GM13977 (cell line): Measurements from ENCODE around the gene ZNF181.

Experiments used
- DNase-seq: peaks from one replicate; pipeline ENCODE4 v3.0.0; 2012; ENCODE audit warnings: low spot score
- CTCF ChIP-seq: IDR thresholded peaks from 2 replicates; pipeline ENCODE4 v1.5.1; 2012; ENCODE audit warnings: mild to moderate bottlenecking, control low read depth; ENCODE audit not compliant: insufficient read depth; ENCODE audit errors: extremely low read depth, missing control alignments
- in situ Hi-C: fragments of 300-500 bp; cut with MboI; formaldehyde crosslinking; loops from one replicate; pipeline ENCODE4 v1.12.0; 2022; ENCODE audit warnings: low sequenced_read_pairs, low pct_unique_long_range_greater_than_20kb, mixed read lengths, inconsistent platforms; ENCODE audit not compliant: unreplicated experiment

ZNF181 gene

GRCh38 chr19:34773555-34773864 is 39.5 kb downstream of the ZNF181 start:
- TF ChIP-seq CTCF, result no peak

DNA sequence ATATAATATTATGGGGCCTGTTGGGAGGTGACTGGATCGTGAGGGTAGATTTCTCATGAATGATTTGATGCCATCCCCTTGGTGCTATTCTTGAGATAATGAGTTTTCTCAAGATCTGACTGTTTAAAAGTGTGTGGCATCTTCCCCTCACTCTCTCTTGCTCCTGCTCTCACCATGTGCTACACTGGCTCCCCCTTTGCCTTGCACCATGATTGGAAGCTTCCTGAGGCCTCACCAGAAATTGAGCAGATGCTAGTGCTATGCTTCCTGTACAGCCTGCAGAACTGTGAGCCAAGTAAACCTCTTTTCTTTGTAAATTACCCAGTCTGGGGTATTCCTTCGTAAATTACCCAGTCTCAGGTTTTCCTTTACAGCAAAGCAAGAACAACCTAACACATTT is 40.8 kb downstream of the ZNF181 start:
- in situ Hi-C loops, result no loop called here
- DNase-seq, result no peak
- no peak for TF ChIP-seq CTCF

More at GRCh38 chr19:34773555-34773864, 39.5 kb downstream of the ZNF181 start:
- in situ Hi-C loops, result no loop called here
- DNase-seq, result no peak

GRCh38 chr19:34778342-34778741 is 44.3 kb downstream of the ZNF181 start:
- no peak for DNase-seq
- in situ Hi-C loops, result no loop called here
- no peak for TF ChIP-seq CTCF

GRCh38 chr19:34779652-34780051 is 45.6 kb downstream of the ZNF181 start:
- in situ Hi-C loops, result no loop called here
- DNase-seq, result no peak
- no peak for TF ChIP-seq CTCF

- no peak for DNase-seq
- in situ Hi-C loops, result no loop called here
- no peak for TF ChIP-seq CTCF
Measured at GRCh38 chr19:34786236-34786635, 52.2 kb downstream of the ZNF181 start.

DNA sequence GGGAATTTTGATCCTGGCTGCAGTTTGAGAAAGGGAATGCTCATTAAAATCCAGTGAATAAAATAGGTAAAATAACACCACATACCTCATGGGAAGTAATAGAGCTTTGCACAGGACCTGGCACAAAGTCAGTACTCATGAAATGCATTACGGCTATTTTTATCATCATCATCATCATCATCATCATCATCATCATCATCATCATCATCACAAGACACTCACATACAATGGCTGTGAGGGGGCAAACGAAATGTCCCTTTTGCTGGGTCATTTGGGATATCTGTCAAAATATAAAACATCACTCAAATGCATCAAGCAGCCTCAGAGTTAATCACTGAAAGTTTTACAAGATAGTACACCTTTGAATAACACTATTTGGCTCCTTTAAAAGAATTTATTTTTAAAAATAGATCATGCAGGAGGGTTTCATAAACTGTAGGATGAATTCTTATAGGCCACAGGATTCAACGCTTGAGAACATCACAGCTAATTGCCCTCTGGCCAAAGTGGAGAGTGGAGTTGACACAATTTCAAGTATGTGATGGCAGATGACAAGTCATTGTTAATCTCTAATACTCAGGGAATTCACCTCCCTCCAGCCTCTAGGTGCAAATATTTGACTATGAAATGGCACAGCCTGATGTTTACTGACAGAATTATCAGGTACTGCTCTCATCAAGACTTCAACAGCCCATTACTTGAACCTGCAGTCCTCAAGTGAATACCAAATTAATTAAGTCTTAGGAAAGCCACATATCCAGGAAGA is 53.2 kb downstream of the ZNF181 start:
- in situ Hi-C loops, result no loop called here
- TF ChIP-seq CTCF, result no peak

More for the DNA sequence above, 53.2 kb downstream of the ZNF181 start:
- DNase-seq, result no peak
